Activated T-cell treated with anti-CD3 and anti-CD28 coated beads, Interleukin-2, amount 50 U/mL, for 24 hours (primary cell): ENCODE data around the gene CAMKK1.

Experiments
- DNase-seq: peaks from one replicate; pipeline ENCODE4 v3.0.0-alpha.2; 2020
- H3K27ac Mint-ChIP-seq: 2 replicates; pipeline ENCODE4 v1.8.0; 2020; ENCODE audit warnings: mild to moderate bottlenecking, mixed read lengths
- H3K27me3 Mint-ChIP-seq: 2 replicates; pipeline ENCODE4 v1.8.0; 2020; ENCODE audit warnings: mixed read lengths
- H3K36me3 Mint-ChIP-seq: 2 replicates; pipeline ENCODE4 v1.8.0; 2020; ENCODE audit warnings: low read depth, mixed read lengths
- H3K4me1 Mint-ChIP-seq: 2 replicates; pipeline ENCODE4 v1.8.0; 2020; ENCODE audit warnings: low read depth, mixed read lengths
- H3K4me3 Mint-ChIP-seq: 2 replicates; pipeline ENCODE4 v1.8.0; 2020; ENCODE audit warnings: mild to moderate bottlenecking, moderate library complexity, mixed read lengths
- H3K9me3 Mint-ChIP-seq: 2 replicates; pipeline ENCODE4 v1.8.0; 2020; ENCODE audit warnings: mixed read lengths

CAMKK1 gene

GRCh38 chr17:3885271-3885670 is 7.6 kb downstream of the CAMKK1 start:
- no peak for DNase-seq
- Mint-ChIP-seq H3K36me3 (peaks cover 30% of the 10 kb centered on the region), H3K4me1 (peaks cover 31% of the 10 kb centered on the region), H3K4me3 (no peak overlapping the region), H3K27me3 (no peaks in the 10 kb centered on the region), H3K27ac (no peak overlapping the region), H3K9me3 (no peaks in the 10 kb centered on the region)

DNA sequence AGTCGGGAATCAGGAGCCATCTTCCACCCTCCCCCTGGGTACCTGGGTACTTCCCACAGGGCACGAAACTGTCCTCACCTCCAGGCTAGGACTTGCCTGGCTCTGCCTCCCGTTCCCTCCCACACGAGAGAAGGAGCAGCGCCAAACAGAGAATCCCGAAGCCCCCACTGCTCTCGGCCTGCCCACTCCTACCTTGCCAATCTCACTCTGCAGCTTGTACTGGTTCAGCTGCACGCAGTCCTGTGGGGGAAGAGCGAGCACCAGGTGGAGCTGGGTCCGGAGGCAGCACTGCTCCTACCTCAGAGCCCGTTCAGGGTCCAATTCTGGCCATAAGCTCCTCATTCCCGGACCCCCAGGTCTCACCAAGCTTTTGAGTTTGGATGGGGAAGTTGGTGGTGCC is 8.7 kb downstream of the CAMKK1 start:
- Mint-ChIP-seq H3K4me1 (peaks cover 24% of the 10 kb centered on the region), H3K36me3 (peaks cover 39% of the 10 kb centered on the region), H3K9me3 (no peaks in the 10 kb centered on the region), H3K27me3 (no peaks in the 10 kb centered on the region), H3K4me3 (no peak overlapping the region), H3K27ac (no peak overlapping the region)
- no peak for DNase-seq

- H3K36me3 Mint-ChIP-seq = peaks cover 51% of the 10 kb centered on the region
- H3K4me1 Mint-ChIP-seq = peaks cover 9% of the 10 kb centered on the region
- H3K4me3 Mint-ChIP-seq = no peak overlapping the region
- H3K9me3 Mint-ChIP-seq = no peaks in the 10 kb centered on the region
- no peak for DNase-seq
- H3K27me3 Mint-ChIP-seq = no peaks in the 10 kb centered on the region
- H3K27ac Mint-ChIP-seq = no peak overlapping the region
These were observed 10.6 kb downstream of the CAMKK1 start for GRCh38 chr17:3882276-3882675.

DNA sequence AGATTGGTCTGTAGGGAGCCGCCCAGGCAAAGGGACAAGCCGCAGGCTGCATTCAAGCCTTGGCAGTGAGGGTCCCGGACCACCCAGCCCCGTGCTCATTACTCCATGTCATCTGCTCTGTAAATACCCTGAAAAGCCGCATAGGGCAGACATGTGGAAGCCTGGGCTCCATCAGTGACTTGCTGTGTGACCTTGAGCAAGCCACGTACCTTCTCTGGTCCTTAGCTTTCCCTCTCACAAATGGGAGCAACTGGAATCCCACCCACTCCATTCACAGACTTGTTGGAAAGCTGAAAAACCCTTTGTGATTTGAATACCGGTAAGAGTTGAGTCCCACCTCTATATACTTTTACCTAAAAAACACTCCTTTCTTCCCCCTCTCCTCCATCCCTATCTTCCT is 11.9 kb downstream of the CAMKK1 start:
- Mint-ChIP-seq H3K27ac (no peak overlapping the region), H3K9me3 (no peaks in the 10 kb centered on the region), H3K36me3 (peaks cover 61% of the 10 kb centered on the region), H3K27me3 (no peaks in the 10 kb centered on the region), H3K4me3 (no peak overlapping the region), H3K4me1 (no peaks in the 10 kb centered on the region)
- DNase-seq = no peak

DNA sequence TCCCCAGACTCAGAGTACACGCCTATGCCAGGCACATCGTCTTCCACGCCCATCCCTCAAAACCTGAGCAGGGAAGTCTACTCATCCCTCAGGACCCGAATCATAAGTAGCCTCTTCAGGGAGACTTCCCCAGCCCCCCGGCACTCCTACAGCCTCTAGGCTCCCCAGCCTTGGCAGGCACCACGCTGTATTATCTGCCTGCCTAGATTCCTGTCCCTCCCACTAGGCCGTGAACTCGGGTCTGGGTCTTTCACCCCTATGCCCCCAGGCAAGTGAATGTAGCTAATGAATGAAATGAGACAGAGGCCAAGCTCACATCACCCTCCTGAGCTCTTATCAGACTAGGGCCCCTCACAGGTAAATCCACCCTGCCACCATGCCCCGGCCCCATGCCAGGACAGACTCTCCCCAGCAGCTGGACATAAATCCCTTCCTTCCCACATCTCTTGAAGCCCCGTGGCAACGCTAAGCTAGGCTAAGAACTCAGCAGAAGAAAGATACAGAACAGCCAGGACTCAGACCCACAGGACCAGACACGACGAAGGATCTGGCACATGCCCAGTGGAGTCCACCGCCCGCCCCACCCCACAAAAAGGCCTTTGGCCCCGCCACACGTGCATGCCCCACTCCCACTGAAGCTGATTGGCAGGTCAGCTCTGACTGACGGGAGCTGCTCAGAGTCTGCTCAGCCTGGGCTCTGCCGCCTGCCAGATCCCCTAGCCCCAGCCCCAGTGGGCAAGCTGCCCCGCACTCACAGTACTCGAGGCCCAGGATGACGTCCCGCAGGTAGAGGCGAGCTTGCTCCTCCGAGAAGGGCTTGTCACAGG is 13.0 kb downstream of the CAMKK1 start:
- H3K4me1 Mint-ChIP-seq = no peaks in the 10 kb centered on the region
- no peaks in the 10 kb centered on the region for H3K27me3 Mint-ChIP-seq
- no peak overlapping the region for H3K27ac Mint-ChIP-seq
- H3K4me3 Mint-ChIP-seq = no peak overlapping the region
- no peak for DNase-seq
- H3K36me3 Mint-ChIP-seq = peaks cover 64% of the 10 kb centered on the region
- H3K9me3 Mint-ChIP-seq = no peaks in the 10 kb centered on the region

DNA sequence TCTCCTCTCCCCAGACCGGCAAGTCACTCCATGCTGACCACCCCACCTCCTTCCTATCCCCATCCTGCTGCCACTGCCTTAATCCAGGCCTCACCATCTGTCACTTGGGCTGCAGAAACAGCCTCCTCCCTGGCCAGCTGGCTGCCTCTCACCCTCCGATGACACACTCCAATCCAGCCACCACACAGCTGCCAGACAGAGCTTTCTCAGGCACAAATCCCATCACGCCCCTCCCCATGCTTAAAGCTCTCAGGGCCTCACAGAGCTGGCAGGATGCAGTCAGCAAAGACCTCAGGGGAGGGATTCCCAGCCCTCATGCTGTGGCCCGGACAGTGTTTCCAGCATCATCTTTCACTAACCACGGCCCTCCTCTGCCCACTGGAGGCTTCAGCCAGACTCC is 13.7 kb downstream of the CAMKK1 start:
- no peaks in the 10 kb centered on the region for H3K9me3 Mint-ChIP-seq
- H3K27me3 Mint-ChIP-seq = no peaks in the 10 kb centered on the region
- no peaks in the 10 kb centered on the region for H3K4me1 Mint-ChIP-seq
- no peak overlapping the region for H3K4me3 Mint-ChIP-seq
- no peak overlapping the region for H3K27ac Mint-ChIP-seq
- no peak for DNase-seq
- H3K36me3 Mint-ChIP-seq = peaks cover 60% of the 10 kb centered on the region

GRCh38 chr17:3877220-3877619 is 15.6 kb downstream of the CAMKK1 start:
- Mint-ChIP-seq H3K9me3 (no peaks in the 10 kb centered on the region), H3K4me1 (no peaks in the 10 kb centered on the region), H3K27ac (no peak overlapping the region), H3K27me3 (no peaks in the 10 kb centered on the region), H3K4me3 (no peak overlapping the region), H3K36me3 (peaks cover 61% of the 10 kb centered on the region)
- no peak for DNase-seq

DNA sequence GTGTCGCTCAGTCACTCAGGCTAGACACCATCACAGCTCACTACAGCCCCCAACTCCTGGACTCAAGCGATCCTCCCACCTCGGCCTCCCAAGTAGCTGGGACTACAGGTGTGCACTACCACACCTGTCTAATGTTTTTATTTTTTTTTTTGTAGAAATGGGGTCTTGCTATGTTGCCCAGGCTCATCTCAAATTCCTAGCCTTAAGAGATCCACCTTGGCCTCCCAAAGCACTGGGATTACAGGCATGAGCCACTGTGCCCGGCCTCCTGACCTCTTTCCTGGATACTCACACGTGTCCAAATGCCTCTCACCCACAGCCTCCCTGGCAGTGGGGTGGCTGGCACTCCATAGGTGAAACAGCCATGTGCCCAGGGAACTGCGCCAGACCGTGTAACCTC is 17.5 kb downstream of the CAMKK1 start:
- H3K27ac Mint-ChIP-seq = no peak overlapping the region
- H3K9me3 Mint-ChIP-seq = no peaks in the 10 kb centered on the region
- no peak overlapping the region for H3K4me3 Mint-ChIP-seq
- DNase-seq = no peak
- peaks cover 61% of the 10 kb centered on the region for H3K36me3 Mint-ChIP-seq
- peaks cover 5% of the 10 kb centered on the region for H3K4me1 Mint-ChIP-seq
- no peaks in the 10 kb centered on the region for H3K27me3 Mint-ChIP-seq

DNA sequence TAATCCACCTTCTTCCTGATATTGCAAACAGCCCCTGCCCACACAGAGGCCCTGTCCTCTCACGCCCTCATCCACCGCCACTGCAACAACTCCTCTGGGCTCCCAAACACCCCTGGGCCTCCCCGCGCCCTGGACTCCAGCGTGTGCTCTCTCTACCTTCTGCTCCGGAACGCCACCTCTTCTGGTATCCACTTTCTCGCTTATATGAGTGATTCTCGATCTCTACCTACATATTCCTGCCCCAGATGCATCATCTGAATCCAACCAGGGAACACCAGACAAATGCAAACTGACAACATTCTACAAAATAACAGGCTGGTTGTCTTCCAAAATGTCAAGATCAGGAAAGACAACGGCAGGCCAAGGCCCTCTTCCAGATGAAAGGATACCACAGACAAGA is 19.0 kb downstream of the CAMKK1 start:
- Mint-ChIP-seq H3K9me3 (no peaks in the 10 kb centered on the region), H3K27ac (no peak overlapping the region), H3K27me3 (no peaks in the 10 kb centered on the region), H3K4me3 (no peak overlapping the region), H3K36me3 (peaks cover 53% of the 10 kb centered on the region), H3K4me1 (peaks cover 5% of the 10 kb centered on the region)
- DNase-seq = no peak

DNA sequence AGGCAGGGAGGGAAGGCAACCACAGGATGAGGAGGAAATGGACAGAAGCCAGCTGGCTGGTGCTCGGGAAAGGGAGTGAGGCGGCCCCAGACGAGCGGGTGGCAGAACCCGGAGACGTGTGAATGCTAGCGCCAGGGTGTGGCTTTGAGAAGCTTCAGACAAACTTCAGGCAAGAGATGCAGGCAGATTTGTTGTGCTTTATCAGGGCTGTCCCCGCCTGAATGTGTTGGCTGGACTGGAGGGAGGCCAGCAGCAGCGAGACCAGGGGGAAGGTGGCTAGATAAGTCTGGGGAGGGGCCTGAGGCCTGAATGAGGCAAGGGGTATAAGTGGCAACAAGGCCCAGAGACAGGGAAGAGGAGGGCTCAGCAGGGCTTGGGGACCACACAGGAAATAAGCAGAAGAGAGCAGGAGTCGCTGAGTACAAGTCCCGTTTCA is 22.0 kb downstream of the CAMKK1 start:
- H3K27me3 Mint-ChIP-seq = no peaks in the 10 kb centered on the region
- no peaks in the 10 kb centered on the region for H3K9me3 Mint-ChIP-seq
- peaks cover 5% of the 10 kb centered on the region for H3K4me1 Mint-ChIP-seq
- DNase-seq = no peak
- H3K36me3 Mint-ChIP-seq = peaks cover 33% of the 10 kb centered on the region
- peak overlapping the region; percentile 85 for H3K27ac Mint-ChIP-seq
- no peak overlapping the region for H3K4me3 Mint-ChIP-seq

DNA sequence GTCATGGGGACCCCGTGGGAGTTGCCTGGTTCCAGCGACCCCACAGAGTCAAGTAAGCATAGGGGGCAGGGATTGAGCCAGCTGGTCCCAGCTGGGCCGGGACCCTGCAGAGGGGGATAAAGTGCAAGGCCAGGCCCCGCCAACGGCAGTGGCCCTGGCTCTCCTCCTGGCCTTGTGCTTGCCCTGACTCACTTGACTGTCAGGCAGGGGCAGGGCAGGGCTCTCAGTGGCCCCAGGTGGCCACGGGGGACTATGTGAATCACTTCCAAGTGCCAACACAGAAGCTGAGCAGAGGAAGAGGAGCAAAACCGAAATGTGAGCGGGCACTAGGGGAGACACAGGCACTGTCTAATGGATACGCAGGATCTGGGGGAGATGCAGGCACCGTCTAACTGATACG is 25.2 kb downstream of the CAMKK1 start:
- H3K27me3 Mint-ChIP-seq = no peaks in the 10 kb centered on the region
- H3K9me3 Mint-ChIP-seq = no peaks in the 10 kb centered on the region
- H3K4me1 Mint-ChIP-seq = peaks cover 5% of the 10 kb centered on the region
- peaks cover 11% of the 10 kb centered on the region for H3K36me3 Mint-ChIP-seq
- no peak overlapping the region for H3K4me3 Mint-ChIP-seq
- DNase-seq = no peak
- no peak overlapping the region for H3K27ac Mint-ChIP-seq

DNA sequence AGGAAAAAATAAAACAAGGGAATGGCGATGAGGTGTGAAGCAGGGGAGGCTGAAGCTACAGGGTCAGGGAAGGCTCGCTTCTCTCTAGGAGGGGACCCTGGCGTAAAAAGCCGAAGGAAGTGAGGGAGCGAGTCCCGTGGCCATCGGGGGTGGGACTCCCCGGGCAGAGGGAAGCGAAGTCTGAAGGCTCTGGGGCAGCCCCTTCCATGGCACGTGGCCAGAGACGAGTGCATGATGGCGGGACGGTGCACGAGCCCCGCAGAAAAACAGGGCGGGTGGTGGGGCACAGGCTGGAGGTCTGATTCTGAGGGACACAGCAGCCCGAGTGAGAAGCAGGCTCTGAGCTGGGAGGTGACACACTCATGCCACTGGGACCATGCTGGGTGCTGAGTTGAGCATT is 25.7 kb downstream of the CAMKK1 start:
- Mint-ChIP-seq H3K36me3 (peaks cover 12% of the 10 kb centered on the region), H3K27ac (no peak overlapping the region), H3K9me3 (no peaks in the 10 kb centered on the region), H3K27me3 (no peaks in the 10 kb centered on the region), H3K4me1 (peaks cover 5% of the 10 kb centered on the region), H3K4me3 (no peak overlapping the region)
- no peak for DNase-seq

DNA sequence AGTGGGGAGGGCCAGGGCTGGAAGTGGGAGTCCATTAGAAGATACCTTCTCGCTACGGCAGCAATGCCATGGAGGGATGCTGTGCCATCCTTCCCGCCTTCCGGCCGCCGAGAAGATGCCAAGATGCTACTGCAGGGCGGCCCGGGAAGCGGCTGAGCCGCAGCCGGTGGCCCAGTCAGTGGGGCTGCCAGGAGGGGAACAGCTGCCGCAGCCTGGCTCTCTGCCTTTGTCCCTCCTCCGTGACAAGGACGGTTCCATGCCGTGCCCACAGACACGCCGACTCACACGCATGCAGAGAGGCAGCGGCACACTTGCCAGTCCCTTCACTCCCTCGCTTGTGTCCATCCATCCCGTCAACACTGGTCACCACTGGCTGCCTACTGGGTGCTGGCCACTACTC is 26.6 kb downstream of the CAMKK1 start:
- Mint-ChIP-seq H3K27me3 (no peaks in the 10 kb centered on the region), H3K27ac (no peak overlapping the region), H3K9me3 (no peaks in the 10 kb centered on the region), H3K4me1 (peaks cover 5% of the 10 kb centered on the region), H3K36me3 (peaks cover 15% of the 10 kb centered on the region), H3K4me3 (no peak overlapping the region)
- no peak for DNase-seq

- Mint-ChIP-seq H3K36me3 (peaks cover 23% of the 10 kb centered on the region), H3K4me3 (no peak overlapping the region), H3K27me3 (no peaks in the 10 kb centered on the region), H3K4me1 (no peaks in the 10 kb centered on the region), H3K9me3 (no peaks in the 10 kb centered on the region), H3K27ac (no peak overlapping the region)
- DNase-seq = no peak
These were observed 27.7 kb downstream of the CAMKK1 start for GRCh38 chr17:3865176-3865575.

- H3K4me3 Mint-ChIP-seq = no peak overlapping the region
- H3K9me3 Mint-ChIP-seq = no peaks in the 10 kb centered on the region
- no peaks in the 10 kb centered on the region for H3K27me3 Mint-ChIP-seq
- H3K27ac Mint-ChIP-seq = no peak overlapping the region
- H3K36me3 Mint-ChIP-seq = peaks cover 25% of the 10 kb centered on the region
- DNase-seq = no peak
- no peaks in the 10 kb centered on the region for H3K4me1 Mint-ChIP-seq
These were observed 28.3 kb downstream of the CAMKK1 start for GRCh38 chr17:3864534-3864933.
